Left lung (tissue), 10 donors: Measurements from ENCODE around the gene TRIM69. TPM values are rescaled to one million over a fixed set of nuclear protein-coding genes. Genes with fewer than 3 reads are reported as not detected.
"Not testable (repeated sequence)": the region's sequence is repeated elsewhere in the genome, so short reads cannot be mapped to it uniquely, and the experiment has no call there.

Experiments
- ATAC-seq: fragments of 200-7000 bp; cut with Tn5 transposase; one replicate; pipeline ENCODE4 v1.9.1; 2020; ENCODE audit warnings: moderate library complexity
- DNase-seq, 4 donors: peaks; one replicate each; pipeline ENCODE4 v3.0.0-alpha.2; 2013 to 2020
- H3K27ac ChIP-seq, 2 donors: fragments of 200-600 bp; sonication (generic) in 1 of 2; one replicate each; pipeline versions ENCODE4 v1.5.0 to v1.8.0; 2020 to 2021
- H3K27me3 ChIP-seq, 2 donors: fragments of 200-600 bp; sonication (generic) in 1 of 2; one replicate each; pipeline versions ENCODE4 v1.5.0 to v1.8.0; 2020 to 2021
- H3K36me3 ChIP-seq, 2 donors: fragments of 200-600 bp; sonication (generic) in 1 of 2; one replicate each; pipeline versions ENCODE4 v1.5.0 to v1.8.0; 2020 to 2021
- H3K4me1 ChIP-seq, 2 donors: fragments of 200-600 bp; one replicate each; pipeline ENCODE4 v1.8.0; 2021
- H3K4me3 ChIP-seq, 2 donors: fragments of 200-600 bp; sonication (generic) in 1 of 2; one replicate each; pipeline versions ENCODE4 v1.5.0 to v1.8.0; 2020 to 2021; ENCODE audit warnings: mild to moderate bottlenecking in 1 of 2
- H3K9me3 ChIP-seq, 2 donors: fragments of 200-600 bp; sonication (generic) in 1 of 2; one replicate each; pipeline versions ENCODE4 v1.5.0 to v1.8.0; 2020 to 2021
- CTCF ChIP-seq, 2 donors: fragments of 200-600 bp; sonication (generic) in 1 of 2; IDR thresholded peaks; one replicate each; pipeline versions ENCODE4 v1.5.0 to v1.8.0; 2021; ENCODE audit warnings: antibody characterized with exemption in 2 of 2
- intact Hi-C, 2 donors: fragments of 100-400 bp; cut with DNase I; formaldehyde crosslinking; loops; one replicate each; pipeline versions ENCODE4 v1.11.2 to v1.14.2; 2022
- polyA plus RNA-seq, 6 donors: library from polyadenylated mRNA; unstranded; fragments of 120-200 nt; gene quantifications; one replicate each; pipeline ENCODE4 v1.2.1, GENCODE V29; 2013; ENCODE audit not compliant: insufficient read length in 6 of 6
- total RNA-seq, 2 donors: library from RNA; stranded (reverse); fragmentation: NEBNext Ultra II Directional; extraction: Animal tissue kit (Norgen Biotek cat#: 25700); gene quantifications; one replicate each; pipeline ENCODE4 v1.2.1, GENCODE V29; 2021
- donor health status: DM: no; HTN: yes; CAD: no.
- donor health status: DM: no; HTN: no; CAD: no.

The TRIM69 gene
- total and polyA plus RNA-seq, 8 donors: 15.5 to 30.8 (median 23.5) TPM

GRCh38 chr15:44695294-44695693, 41.0 kb upstream of the TRIM69 start:
- ATAC-seq: no peak
- no peak for DNase-seq
- Histone ChIP-seq H3K27me3 (no peaks in the 10 kb centered on the region), H3K36me3 (no peaks in the 10 kb centered on the region), H3K9me3 (peaks cover 0 to 2% of the 10 kb centered on the region in 2 donors), H3K27ac (no peak overlapping the region), H3K4me1 (no peaks in the 10 kb centered on the region), H3K4me3 (no peak overlapping the region)
- intact Hi-C loops: no loop called here
- no peak for TF ChIP-seq CTCF (IDR thresholded peaks at IDR 0.05)

DNA sequence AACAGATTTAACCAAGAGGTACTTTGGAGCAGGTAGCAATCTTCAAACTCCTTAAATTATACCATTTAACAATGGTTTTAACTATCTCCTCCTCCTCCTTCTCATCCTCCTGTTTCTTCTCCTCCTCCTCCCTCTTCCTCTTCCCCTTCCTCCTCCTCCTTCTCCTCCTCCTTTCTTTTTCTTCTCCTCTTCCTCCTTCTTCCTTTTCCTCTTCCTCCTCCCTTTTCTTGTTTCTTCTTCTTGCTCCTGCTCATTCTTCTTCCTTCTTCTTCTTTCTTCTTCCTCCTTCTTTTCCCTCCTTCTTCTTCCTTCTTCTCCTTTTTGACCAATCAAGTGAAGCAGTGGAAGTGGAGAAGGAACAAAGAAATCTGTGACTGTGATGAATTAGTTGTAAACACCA, 39.3 kb upstream of the TRIM69 start:
- Histone ChIP-seq H3K36me3 (no peaks in the 10 kb centered on the region), H3K4me1 (no peaks in the 10 kb centered on the region), H3K27ac (no peak overlapping the region), H3K4me3 (no peak overlapping the region), H3K9me3 (peaks cover 0 to 9% of the 10 kb centered on the region in 2 donors), H3K27me3 (no peaks in the 10 kb centered on the region)
- no peak for TF ChIP-seq CTCF (IDR thresholded peaks at IDR 0.05)
- ATAC-seq (no peak), DNase-seq (no peak)
- intact Hi-C loops: no loop called here

DNA sequence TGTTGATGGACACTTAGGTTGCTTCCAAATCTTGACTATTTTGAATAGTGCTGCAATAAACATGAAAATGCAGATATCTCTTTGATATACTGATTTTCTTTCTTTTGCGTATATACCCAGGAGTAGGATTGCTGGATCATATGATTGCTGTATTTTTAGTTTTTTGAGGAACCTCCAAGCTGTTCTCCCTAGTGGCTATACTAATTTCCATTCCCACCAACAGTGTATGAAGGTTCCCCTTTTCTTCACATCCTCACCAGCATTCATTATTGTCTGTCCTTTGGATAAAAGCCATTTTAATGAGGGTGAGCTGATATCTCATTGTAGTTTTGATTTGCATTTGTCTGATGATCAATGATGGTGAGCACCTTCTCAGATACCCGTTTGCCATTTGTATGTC, 37.7 kb upstream of the TRIM69 start:
- ATAC-seq: no peak
- intact Hi-C loops: no loop called here

GRCh38 chr15:44700676-44701075, 35.7 kb upstream of the TRIM69 start:
- H3K4me1 ChIP-seq, ATAC-seq, H3K4me3 ChIP-seq, DNase-seq, H3K27ac ChIP-seq, H3K27me3 ChIP-seq, H3K36me3 ChIP-seq, intact Hi-C loops: not testable (repeated sequence)
- peaks cover 0 to 20% of the 10 kb centered on the region in 2 donors for H3K9me3 ChIP-seq

More for the DNA sequence above, 37.7 kb upstream of the TRIM69 start:
- Histone ChIP-seq H3K36me3 (no peaks in the 10 kb centered on the region), H3K27ac (no peak overlapping the region), H3K27me3 (no peaks in the 10 kb centered on the region), H3K9me3 (peaks cover 0 to 20% of the 10 kb centered on the region in 2 donors), H3K4me3 (no peak overlapping the region), H3K4me1 (no peaks in the 10 kb centered on the region)
- no peak for DNase-seq
- TF ChIP-seq CTCF (IDR thresholded peaks at IDR 0.05): no peak

GRCh38 chr15:44705986-44706385, 30.3 kb upstream of the TRIM69 start:
- no peak overlapping the region for H3K4me3 ChIP-seq
- no peak overlapping the region for H3K27ac ChIP-seq
- ATAC-seq (no peak), DNase-seq (no peak)
- no peaks in the 10 kb centered on the region for H3K36me3 ChIP-seq
- peaks cover 3 to 18% of the 10 kb centered on the region in 2 donors for H3K4me1 ChIP-seq
- H3K9me3 ChIP-seq: peaks cover 0 to 17% of the 10 kb centered on the region in 2 donors
- TF ChIP-seq CTCF (IDR thresholded peaks at IDR 0.05): no peak
- H3K27me3 ChIP-seq: no peaks in the 10 kb centered on the region
- intact Hi-C loops: no loop called here

DNA sequence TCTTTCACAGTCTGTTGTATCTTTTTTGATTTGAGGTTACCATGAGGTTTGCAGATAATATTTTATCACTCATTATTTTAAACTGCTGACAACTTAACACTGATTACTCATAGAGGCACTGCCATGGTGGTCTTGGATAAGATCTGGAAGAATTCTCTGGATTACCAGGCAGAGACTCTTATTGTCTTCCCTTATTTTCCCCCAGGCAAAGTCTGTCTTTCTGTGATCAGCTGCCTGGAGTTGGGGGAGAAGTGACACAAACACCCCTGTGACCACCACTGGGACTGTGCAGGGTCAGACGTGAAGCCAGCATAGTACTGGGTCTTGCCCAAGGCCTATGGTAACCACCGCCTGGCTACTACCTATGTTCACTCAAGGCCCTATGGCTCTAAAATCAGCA, 29.9 kb upstream of the TRIM69 start:
- Histone ChIP-seq H3K27me3 (no peaks in the 10 kb centered on the region), H3K27ac (peak overlapping the region; percentile 35 to 49), H3K4me3 (no peak overlapping the region), H3K4me1 (peaks cover 3 to 18% of the 10 kb centered on the region in 2 donors), H3K36me3 (no peaks in the 10 kb centered on the region), H3K9me3 (peaks cover 0 to 15% of the 10 kb centered on the region in 2 donors)
- intact Hi-C loops: no loop called here
- no peak for TF ChIP-seq CTCF (IDR thresholded peaks at IDR 0.05)
- ATAC-seq: no peak
- no peak for DNase-seq
